Measurements from ENCODE around the gene CNGA3.
"Not testable (repeated sequence)": the region's sequence is repeated elsewhere in the genome, so short reads cannot be mapped to it uniquely, and the experiment has no call there.

CNGA3 gene

DNA sequence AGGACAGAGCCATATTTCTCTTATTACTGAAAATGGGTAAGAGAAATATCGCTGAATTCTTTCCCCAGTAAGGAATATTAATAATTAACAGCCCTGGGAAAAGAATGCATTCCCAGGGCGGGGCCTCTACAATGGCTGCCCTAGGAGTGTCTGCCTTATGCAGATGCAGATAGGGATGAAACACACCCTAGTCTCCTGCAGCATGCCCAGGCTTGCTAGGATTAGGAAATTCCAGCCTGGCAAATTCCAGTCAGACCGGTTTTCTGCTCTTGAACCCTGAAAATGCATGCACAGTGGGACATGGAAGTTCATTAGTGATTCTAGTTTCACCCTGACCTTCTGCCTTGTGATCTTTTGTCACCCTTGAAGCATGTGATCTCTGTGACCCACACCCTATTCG is 89.4 kb downstream of the CNGA3 start:
- H3K27me3 ChIP-seq (ENCODE audit: low read depth); H3K36me3 ChIP-seq (replicated peaks); H3K4me3 ChIP-seq; in situ Hi-C loops (cut with MboI; ENCODE audit: low sequenced_read_pairs); DNase-seq (ENCODE audit: low spot score in 2 of 2); H3K9me3 ChIP-seq: not testable (repeated sequence)
- H3K4me1 ChIP-seq, result peaks cover 15% of the 10 kb centered on the region

DNA sequence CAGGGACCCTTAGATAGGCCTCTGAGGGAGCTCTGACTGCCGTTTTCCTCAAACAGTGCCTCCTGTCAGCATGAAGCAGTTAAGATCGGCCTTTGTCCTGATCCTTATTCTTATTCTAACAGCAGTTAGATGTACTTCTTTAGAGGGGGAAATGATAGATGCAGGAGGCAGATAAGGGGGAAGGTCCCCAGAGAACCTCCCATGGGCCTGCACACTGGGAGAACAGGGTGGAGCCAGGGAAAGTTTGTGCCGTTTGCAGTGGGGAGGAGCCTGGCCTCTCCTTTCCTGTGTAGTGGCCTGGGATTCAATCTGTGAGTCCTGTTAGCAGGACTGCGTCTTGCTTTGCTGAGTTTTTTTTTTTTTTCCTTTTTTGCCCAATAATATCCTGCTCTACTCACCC is 90.5 kb downstream of the CNGA3 start:
- Histone ChIP-seq H3K4me1 (peaks cover 13% of the 10 kb centered on the region), H3K36me3 (replicated peaks) (no peaks in the 10 kb centered on the region), H3K9me3 (no peaks in the 10 kb centered on the region), H3K4me3 (no peak overlapping the region), H3K27me3 (ENCODE audit: low read depth) (no peaks in the 10 kb centered on the region)
- in situ Hi-C loops (cut with MboI; ENCODE audit: low sequenced_read_pairs), result no loop called here
- peak; percentile 60 to 72 for DNase-seq (ENCODE audit: low spot score in 2 of 2)

- Histone ChIP-seq H3K36me3 (replicated peaks) (no peaks in the 10 kb centered on the region), H3K4me1 (peaks cover 11% of the 10 kb centered on the region), H3K9me3 (no peaks in the 10 kb centered on the region), H3K27me3 (ENCODE audit: low read depth) (no peaks in the 10 kb centered on the region), H3K4me3 (no peak overlapping the region)
- DNase-seq (ENCODE audit: low spot score in 2 of 2), result peak in 1 of 2 experiments; percentile 60
- in situ Hi-C loops (cut with MboI; ENCODE audit: low sequenced_read_pairs), result no loop called here
These were observed 92.2 kb downstream of the CNGA3 start for GRCh38 chr2:98438190-98439133.

DNA sequence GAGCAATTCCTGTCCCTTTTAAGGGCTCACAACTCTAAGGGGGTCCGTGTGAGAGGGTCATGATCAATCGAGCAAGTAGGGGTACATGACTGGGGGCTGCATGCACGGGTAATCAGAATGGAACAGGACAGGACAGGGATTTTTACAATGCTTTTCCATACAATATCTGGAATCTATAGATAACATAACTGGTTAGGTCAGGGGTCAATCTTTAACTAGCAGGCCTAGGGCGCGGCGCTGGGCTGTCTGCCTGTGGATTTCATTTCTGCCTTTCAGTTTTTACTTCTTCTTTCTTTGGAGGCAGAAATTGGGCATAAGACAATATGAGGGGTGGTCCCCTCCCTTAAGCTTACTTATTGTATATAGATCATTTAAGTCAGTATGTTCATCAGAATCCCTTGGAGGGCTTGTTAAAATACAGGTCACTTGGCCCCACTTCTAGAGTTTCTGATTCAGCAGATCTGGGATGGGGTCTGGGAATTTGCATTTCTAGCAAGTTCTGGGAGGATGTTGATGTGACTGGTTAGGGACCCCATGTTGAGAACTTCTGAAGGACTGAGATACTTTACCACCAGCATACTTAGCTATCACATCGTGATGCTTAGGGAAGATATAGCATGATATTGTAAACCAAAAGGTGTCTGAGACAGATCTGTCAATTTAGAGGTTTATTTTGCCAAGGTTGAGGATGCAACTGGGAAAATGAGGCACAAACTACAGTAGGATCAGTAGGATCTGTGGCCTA is 95.6 kb downstream of the CNGA3 start:
- Histone ChIP-seq H3K9me3 (no peaks in the 10 kb centered on the region), H3K27me3 (ENCODE audit: low read depth) (no peaks in the 10 kb centered on the region), H3K4me3 (no peak overlapping the region), H3K36me3 (replicated peaks) (no peaks in the 10 kb centered on the region), H3K4me1 (peaks cover 24% of the 10 kb centered on the region)
- no peak for DNase-seq (ENCODE audit: low spot score in 2 of 2)
- in situ Hi-C loops (cut with MboI; ENCODE audit: low sequenced_read_pairs), result no loop called here

DNA sequence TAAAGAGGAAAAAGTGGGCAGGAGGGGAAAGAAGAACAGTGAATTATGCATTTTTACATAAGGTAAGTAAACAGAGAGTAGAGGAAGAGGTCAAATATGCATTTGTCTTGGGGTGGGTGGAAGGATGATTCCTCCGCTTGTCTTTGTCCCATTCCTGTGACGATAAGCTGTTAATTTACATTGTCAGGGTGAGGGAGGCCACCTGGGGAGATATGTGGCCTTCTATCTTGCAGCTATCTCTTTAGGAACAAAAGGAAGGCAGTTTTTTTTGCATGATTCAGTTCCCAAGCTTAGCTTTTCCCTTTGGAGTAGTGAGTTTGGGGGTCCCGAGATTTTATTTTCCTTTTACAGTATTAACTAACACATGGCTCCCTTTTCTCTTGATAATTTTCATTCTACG is 96.2 kb downstream of the CNGA3 start:
- no peaks in the 10 kb centered on the region for H3K9me3 ChIP-seq
- no peak for DNase-seq (ENCODE audit: low spot score in 2 of 2)
- H3K4me3 ChIP-seq, result no peak overlapping the region
- H3K27me3 ChIP-seq (ENCODE audit: low read depth), result no peaks in the 10 kb centered on the region
- in situ Hi-C loops (cut with MboI; ENCODE audit: low sequenced_read_pairs), result no loop called here
- no peaks in the 10 kb centered on the region for H3K36me3 ChIP-seq (replicated peaks)
- peaks cover 24% of the 10 kb centered on the region for H3K4me1 ChIP-seq

GRCh38 chr2:98444436-98445176 is 98.3 kb downstream of the CNGA3 start, which contains the start of gene INPP4A:
TSS of gene INPP4A (plus strand) at chr2:98444858. CDS start at chr2:98520049, 75,191 bp downstream.
- DNase-seq (ENCODE audit: low spot score in 2 of 2), result peak; percentile 75 to 90
- in situ Hi-C loops (cut with MboI; ENCODE audit: low sequenced_read_pairs), result no loop called here

DNA sequence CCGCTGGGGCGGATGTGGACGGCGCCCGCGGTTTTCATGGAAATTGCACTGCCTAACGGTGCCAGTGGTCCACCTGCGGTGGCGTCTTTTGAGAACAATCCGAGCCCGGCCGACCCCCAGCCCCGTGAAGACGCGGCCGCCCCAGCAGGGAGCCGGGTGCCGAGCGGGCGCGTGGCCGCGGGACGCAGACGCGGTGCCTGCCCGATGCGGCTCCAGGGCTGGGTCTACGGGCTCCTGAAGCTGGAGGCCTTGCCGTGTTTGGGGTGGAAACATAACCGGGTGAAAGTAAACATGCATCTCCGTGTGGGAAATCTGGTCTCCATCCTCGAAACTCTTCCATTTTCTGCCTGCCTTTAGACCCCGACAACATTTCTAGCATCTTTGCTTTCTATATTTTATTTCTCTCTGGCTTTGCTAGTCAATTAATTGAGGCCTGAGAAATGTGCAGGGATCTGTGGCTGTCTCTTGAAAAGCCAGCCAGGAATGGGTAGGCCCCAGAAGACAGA is 99.0 kb downstream of the CNGA3 start:
- Histone ChIP-seq H3K4me1 (peaks cover 25% of the 10 kb centered on the region), H3K9me3 (no peaks in the 10 kb centered on the region), H3K4me3 (peak overlapping the region; percentile 49), H3K27me3 (ENCODE audit: low read depth) (no peaks in the 10 kb centered on the region), H3K36me3 (replicated peaks) (no peaks in the 10 kb centered on the region)
- in situ Hi-C loops (cut with MboI; ENCODE audit: low sequenced_read_pairs), result no loop called here
- DNase-seq (ENCODE audit: low spot score in 2 of 2), result no peak

More at GRCh38 chr2:98444436-98445176, 98.3 kb downstream of the CNGA3 start, which contains the start of gene INPP4A:
- Histone ChIP-seq H3K4me1 (peaks cover 22% of the 10 kb centered on the region), H3K36me3 (replicated peaks) (no peaks in the 10 kb centered on the region), H3K27me3 (ENCODE audit: low read depth) (no peaks in the 10 kb centered on the region), H3K9me3 (no peaks in the 10 kb centered on the region), H3K4me3 (peak within 1 kb of the TSS; percentile 49)

DNA sequence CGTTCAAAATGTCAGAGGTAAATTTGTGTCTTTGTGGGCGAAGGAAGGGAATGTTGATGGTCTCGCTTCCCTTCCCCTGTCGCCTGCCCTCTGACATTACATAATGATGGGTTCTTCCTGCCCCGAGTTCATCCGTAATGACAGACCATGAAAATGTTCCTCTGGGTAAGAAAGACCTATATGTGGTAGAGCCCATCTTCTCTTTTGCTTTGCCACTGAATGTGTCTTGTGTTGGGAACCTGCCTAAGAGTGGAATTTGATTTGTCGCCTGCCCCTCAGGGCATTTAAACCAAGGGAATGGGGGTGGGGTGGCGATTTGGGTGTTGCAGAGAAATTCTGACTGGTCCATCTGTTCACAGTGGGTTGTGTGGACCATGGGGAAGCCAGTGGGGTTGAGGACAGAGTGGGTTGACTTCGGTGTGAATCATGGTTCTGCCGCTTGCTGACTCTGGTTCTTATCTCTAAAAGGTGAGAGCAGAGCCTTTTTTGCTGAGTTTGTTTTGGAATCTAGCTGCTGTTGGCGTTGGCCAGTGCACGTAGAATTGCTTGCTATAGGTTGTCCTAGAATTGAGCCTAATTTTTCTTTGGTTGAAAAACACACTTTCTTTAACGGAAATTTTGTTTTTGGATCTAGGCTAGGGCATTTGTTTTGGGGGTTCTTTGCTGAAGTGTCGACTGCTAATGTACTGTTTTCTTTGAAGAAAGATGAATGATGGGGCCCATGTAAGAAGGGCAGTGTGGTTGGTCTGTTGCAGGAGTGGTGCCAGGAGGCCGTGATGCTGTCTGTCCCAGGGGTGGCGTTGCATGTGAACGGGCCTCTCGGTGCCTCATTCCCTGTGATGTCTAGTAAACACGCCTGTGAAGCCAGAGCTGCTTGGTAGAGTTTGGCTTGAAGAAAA is 99.7 kb downstream of the CNGA3 start:
- DNase-seq (ENCODE audit: low spot score in 2 of 2), result peak; percentile 16 to 62
- Histone ChIP-seq H3K4me1 (peaks cover 30% of the 10 kb centered on the region), H3K36me3 (replicated peaks) (no peaks in the 10 kb centered on the region), H3K9me3 (no peaks in the 10 kb centered on the region), H3K4me3 (peak overlapping the region; percentile 49), H3K27me3 (ENCODE audit: low read depth) (no peaks in the 10 kb centered on the region)
- in situ Hi-C loops (cut with MboI; ENCODE audit: low sequenced_read_pairs), result no loop called here

- in situ Hi-C loops (cut with MboI; ENCODE audit: low sequenced_read_pairs), result no loop called here
- H3K4me1 ChIP-seq, result peaks cover 30% of the 10 kb centered on the region
- H3K9me3 ChIP-seq, result no peaks in the 10 kb centered on the region
- H3K27me3 ChIP-seq (ENCODE audit: low read depth), result no peaks in the 10 kb centered on the region
- no peak for DNase-seq (ENCODE audit: low spot score in 2 of 2)
- no peak overlapping the region for H3K4me3 ChIP-seq
- no peaks in the 10 kb centered on the region for H3K36me3 ChIP-seq (replicated peaks)
These were observed 100.6 kb downstream of the CNGA3 start for GRCh38 chr2:98446850-98447249.

Measured in HAP-1 (cell line).